Keratinocyte (primary cell): ENCODE measurements around the gene IL32.

ENCODE experiments used
- CTCF ChIP-seq, 3 experiments: IDR thresholded peaks in 1 of 3; conservative IDR thresholded peaks in 1 of 3; optimal IDR thresholded peaks in 1 of 3; 2 replicates in 2 of 3; 3 replicates in 1 of 3; pipeline versions ENCODE3 to v1.5.1; 2011; ENCODE audit warnings: low read length in 3 of 3, mild to moderate bottlenecking in 3 of 3, moderate library complexity in 2 of 3, control low read depth in 1 of 3, inconsistent platforms in 1 of 3; ENCODE audit not compliant: insufficient read depth in 2 of 3; ENCODE audit errors: extremely low read depth in 1 of 3
- EZH2 ChIP-seq: IDR thresholded peaks from one replicate; pipeline ENCODE4 v1.6.1; 2012; ENCODE audit warnings: inconsistent platforms, mild to moderate bottlenecking, low read length, moderate library complexity

- TF ChIP-seq CTCF (optimal IDR thresholded peaks at IDR 0.05 in 1 of 3, IDR thresholded peaks at IDR 0.05 in 1 of 3, conservative IDR thresholded peaks at IDR 0.05 in 1 of 3; ENCODE audit: extremely low read depth in 1 of 3, insufficient read depth in 2 of 3, low read length in 3 of 3) (no peak), EZH2 (peak; percentile 85)
Observed at GRCh38 chr16:3045758-3046640, 19.4 kb upstream of the IL32 start, which contains the start of gene MMP25.
